K562 (cell line): ENCODE data around the gene KCNK1. TPM values are rescaled to one million over a fixed set of nuclear protein-coding genes. Genes with fewer than 3 reads are reported as not detected.

Source experiments
- ATAC-seq: fragments of 200-7000 bp; cut with Tn5 transposase; 3 replicates; pipeline ENCODE4 v1.9.1; 2020; ENCODE audit warnings: moderate library complexity
- BruUV-seq: library from RNA; stranded (reverse); fragments of 400-500 nt; replicated peaks from 2 replicates; lab custom pipeline; 2021; lab: Mats Ljungman, UMichigan
- CTCF ChIA-PET: fragments of 300-600 bp; formaldehyde crosslinking; extraction: SDS; loops from one replicate; lab custom pipeline; 2021; ENCODE audit warnings: low intra/inter-chr PET ratio; lab: Yijun Ruan, JAX
- POLR2A ChIA-PET: fragments of 300-600, 350-650 bp; sonication (Branson Sonifier 250); formaldehyde crosslinking; extraction: SDS; loops from one replicate; lab custom pipeline; 2021; ENCODE audit warnings: antibody characterized with exemption, inconsistent platforms; lab: Yijun Ruan, JAX
- DNase-seq, 4 experiments: peaks; one replicate each; pipeline versions ENCODE4 v3.0.0 to v3.0.0-alpha.2; 2011 to 2018; ENCODE audit warnings: low spot score in 3 of 4, mixed read lengths in 3 of 4; ENCODE audit errors: extremely low read depth in 1 of 4
- FAIRE-seq: peaks from 2 replicates; lab custom pipeline; 2011; peaks lifted over from hg19 to GRCh38; lab: Jason Lieb, UNC
- H2AFZ ChIP-seq: 2 replicates; pipeline ENCODE4 v1.6.0; 2011; ENCODE audit warnings: low read depth, low read length, control low read depth, inconsistent platforms
- H3K27ac ChIP-seq: fragments of 200-600 bp; 3 replicates; pipeline ENCODE4 v1.8.0; 2011; ENCODE audit warnings: low read depth, mild to moderate bottlenecking, control low read depth, inconsistent platforms, low read length, moderate library complexity, mixed read lengths; ENCODE audit errors: extremely low read depth
- H3K27me3 ChIP-seq, 2 experiments: fragments of 300-600 bp in 1 of 2; 2 replicates in 1 of 2; 3 replicates in 1 of 2; pipeline versions ENCODE4 v1.6.0 to v1.8.0; 2011; ENCODE audit warnings: inconsistent platforms in 2 of 2, low read length in 2 of 2, mild to moderate bottlenecking in 1 of 2, mixed read lengths in 1 of 2, moderate library complexity in 1 of 2; ENCODE audit not compliant: control insufficient read depth in 2 of 2, insufficient read depth in 2 of 2
- H3K36me3 ChIP-seq: fragments of 300-600 bp; 3 replicates; pipeline ENCODE4 v1.8.0; 2011; ENCODE audit warnings: mild to moderate bottlenecking, low read length, inconsistent platforms; ENCODE audit not compliant: control insufficient read depth, insufficient read depth
- H3K4me1 ChIP-seq, 2 experiments: fragments of 200-600 bp in 1 of 2; replicated peaks in 1 of 2; 2 replicates in 1 of 2; 3 replicates in 1 of 2; pipeline versions ENCODE4 v1.5.1 to v1.8.0; 2011; ENCODE audit warnings: inconsistent platforms in 2 of 2, low read length in 2 of 2, mild to moderate bottlenecking in 1 of 2, mixed read lengths in 1 of 2, moderate library complexity in 1 of 2; ENCODE audit not compliant: control insufficient read depth in 2 of 2, insufficient read depth in 2 of 2
- H3K4me2 ChIP-seq: 2 replicates; pipeline ENCODE4 v1.6.1; 2011; ENCODE audit warnings: low read length, control low read depth, inconsistent platforms, mixed read lengths; ENCODE audit not compliant: insufficient read depth
- H3K4me3 ChIP-seq: fragments of 200-600 bp; sonication (generic), shearing (Covaris generic); 2 replicates; pipeline ENCODE4 v1.5.1; 2016; ENCODE audit warnings: control low read depth, inconsistent platforms
- H3K79me2 ChIP-seq: fragments of 200-600 bp; 3 replicates; pipeline ENCODE4 v1.8.0; 2011; ENCODE audit warnings: low read length, inconsistent platforms; ENCODE audit not compliant: control insufficient read depth, insufficient read depth
- H3K9ac ChIP-seq, 2 experiments: 2 replicates each; pipeline versions ENCODE4 v1.6.0 to v1.6.1; 2011; ENCODE audit warnings: low read depth in 2 of 2, low read length in 2 of 2, control low read depth in 1 of 2, inconsistent platforms in 1 of 2, mild to moderate bottlenecking in 1 of 2, mixed read lengths in 1 of 2; ENCODE audit not compliant: insufficient read depth in 1 of 2
- H3K9me1 ChIP-seq: one replicate; pipeline ENCODE4 v1.6.0; 2011; ENCODE audit warnings: inconsistent platforms, mild to moderate bottlenecking, low read length, moderate library complexity; ENCODE audit not compliant: control insufficient read depth, insufficient read depth
- H3K9me3 ChIP-seq: replicated peaks from 2 replicates; pipeline ENCODE4 v1.5.1; 2011; ENCODE audit warnings: low read depth, low read length, inconsistent platforms; ENCODE audit not compliant: control insufficient read depth, insufficient read depth
- H4K20me1 ChIP-seq: replicated peaks from 2 replicates; pipeline ENCODE4 v1.6.1; 2011; ENCODE audit warnings: low read length, inconsistent platforms, mixed read lengths; ENCODE audit not compliant: control insufficient read depth, insufficient read depth
- FOXA3 ChIP-seq, 2 experiments: fragments of 450-650 bp in 1 of 2; sonication (generic) in 1 of 2; formaldehyde crosslinking; IDR thresholded peaks in 1 of 2; conservative IDR thresholded peaks in 1 of 2; 2 replicates each; pipeline versions ENCODE4 v1.4.0 to v1.8.0; 2020 to 2022; ENCODE audit warnings: mild to moderate bottlenecking in 2 of 2, missing genetic modification reagents in 1 of 2
- NR2C2 ChIP-seq, 2 experiments: fragments of 200-800 bp in 1 of 2; sonication (Bioruptor generic) in 1 of 2; sonication (generic) in 1 of 2; formaldehyde crosslinking in 1 of 2; IDR thresholded peaks; 2 replicates each; pipeline versions ENCODE4 v1.6.1 to v1.8.0; 2016 to 2022; ENCODE audit warnings: mild to moderate bottlenecking in 1 of 2, missing compliant biosample characterization in 1 of 2, missing genetic modification characterization in 1 of 2, missing genetic modification reagents in 1 of 2
- PRPF4 ChIP-seq: fragments of 200-400 bp; formaldehyde crosslinking; IDR thresholded peaks from one replicate; pipeline ENCODE4 v1.6.1; 2017; ENCODE audit warnings: low read length, low read depth, mild to moderate bottlenecking; ENCODE audit not compliant: insufficient read depth, poor library complexity, severe bottlenecking
- SNRNP70 ChIP-seq: fragments of 200-400 bp; formaldehyde crosslinking; optimal IDR thresholded peaks from 2 replicates; pipeline ENCODE3; 2017; ENCODE audit warnings: low read depth, low read length
- TRIM25 ChIP-seq: fragments of 450-650 bp; IDR thresholded peaks from 2 replicates; pipeline ENCODE4 v1.7.0; 2016; ENCODE audit warnings: borderline replicate concordance
- ZNF583 ChIP-seq: fragments of 250-450 bp; sonication (Bioruptor Pico); IDR thresholded peaks from 2 replicates; pipeline ENCODE4 v1.4.0; 2020
- WGBS: fragments of 100-300 bp; shearing (Covaris generic); methylation state at CpG from one replicate; pipeline ENCODE4 v1.1.6; 2016; ENCODE audit warnings: low coverage, mixed read lengths; ENCODE audit not compliant: insufficient coverage; ENCODE audit errors: missing lambda C conversion rate; 5-methylcytosine and 5-hydroxymethylcytosine counted together
- in situ Hi-C: fragments of 300-500 bp; cut with MboI; formaldehyde crosslinking; loops from 4 replicates; pipeline ENCODE4 v1.15.0; 2018; ENCODE audit warnings: inconsistent platforms, mixed read lengths
- intact Hi-C: fragments of 100-400 bp; cut with micrococcal nuclease; formaldehyde crosslinking; loops from 2 replicates; pipeline ENCODE4 v1.14.2; 2022
- polyA plus RNA-seq, 8 experiments: library from polyadenylated mRNA; depleted of rRNA in 4 of 8; stranded (reverse) in 5 of 8; unstranded in 3 of 8; fragments of >200 nt; fragmentation: Nextera tagmentation in 2 of 8; fragmentation: Illumina TruSeq in 1 of 8; extraction: Ambion mirVana in 2 of 8; extraction: Trizol in 1 of 8; gene quantifications; 2 replicates each; pipeline versions ENCODE4 v1.2.1 to v1.2.3, GENCODE V29; 2011 to 2014; ENCODE audit warnings: inconsistent platforms in 1 of 8, missing spikeins in 1 of 8
- total RNA-seq, 7 experiments: library from RNA; depleted of rRNA in 6 of 7; stranded (reverse); fragments of >200 nt in 6 of 7; fragmentation: Illumina TruSeq in 2 of 7; extraction: Trizol in 2 of 7; gene quantifications; 2 replicates each; pipeline versions ENCODE4 v1.2.1 to v1.2.3, GENCODE V29; 2011 to 2021; ENCODE audit warnings: low replicate concordance in 1 of 7

KCNK1 gene
- total and polyA plus RNA-seq, 9 of the 15 experiments (the other 6 are each of a cell fraction or from before 2014, with no cell fraction given): 3.1 to 22.7 (median 6.0) TPM

DNA sequence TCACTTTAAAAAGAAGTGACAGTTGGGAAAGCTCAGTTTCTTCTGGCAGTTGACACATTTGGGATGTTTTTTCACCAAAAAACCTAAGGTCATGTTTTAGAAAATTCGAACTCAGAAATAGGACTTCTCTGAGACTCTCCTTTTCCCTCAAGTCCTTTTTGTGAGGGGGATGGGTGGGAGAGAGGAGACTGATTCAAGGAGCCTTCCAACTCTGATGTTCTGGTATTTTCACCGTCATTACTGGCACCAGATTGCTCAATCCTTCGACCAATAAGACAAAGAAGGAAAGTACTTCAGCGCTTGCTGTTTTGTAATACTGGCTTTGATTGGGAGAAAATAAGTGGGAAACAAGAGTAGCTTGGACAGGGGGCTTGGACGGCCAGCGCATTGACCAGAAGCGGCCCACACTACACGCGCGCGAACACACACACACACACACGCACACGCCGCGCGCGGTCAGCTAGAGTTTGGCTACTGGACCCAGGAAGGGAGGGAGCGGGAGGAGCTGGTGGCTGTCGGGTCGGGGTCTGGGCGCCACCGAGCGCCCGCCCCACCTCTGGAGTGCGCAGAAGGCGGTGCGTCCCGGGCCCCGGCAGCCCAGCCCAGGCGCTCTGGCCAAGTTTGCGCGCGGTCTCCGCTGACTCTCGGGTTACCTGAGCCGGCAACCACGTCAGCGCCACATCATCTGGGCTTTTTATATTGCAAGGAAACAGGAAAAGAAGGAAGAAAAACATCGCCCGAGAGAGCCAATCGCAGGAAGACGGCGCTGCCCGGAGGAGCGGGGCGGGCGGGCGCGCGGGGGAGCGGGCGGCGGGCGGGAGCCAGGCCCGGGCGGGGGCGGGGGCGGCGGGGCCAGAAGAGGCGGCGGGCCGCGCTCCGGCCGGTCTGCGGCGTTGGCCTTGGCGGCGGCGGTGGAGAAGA lies at the start of gene KCNK1 (continued):
- TF ChIP-seq NR2C2 (CRISPR knock-in tag; IDR thresholded peaks at IDR 0.05): no peak
- no peak for TF ChIP-seq NR2C2 (tag; IDR thresholded peaks at IDR 0.05)
- 0 out of 4 replicates have a peak, but pooled peaks of 1 of the 2 experiments have one; percentile 12 for TF ChIP-seq FOXA3 (CRISPR knock-in tag; conservative IDR thresholded peaks at IDR 0.05 in 1 of 2, IDR thresholded peaks at IDR 0.05 in 1 of 2)
- no peak for TF ChIP-seq TRIM25

GRCh38 chr1:233565313-233565712 lies 48.6 kb upstream of the KCNK1 start:
- DNase-seq (no peak), FAIRE-seq (no peak)
- no peaks in the 10 kb centered on the region for H3K4me1 ChIP-seq
- intact Hi-C loops: no loop called here
- H3K9me3 ChIP-seq: peaks cover 18% of the 10 kb centered on the region
- POLR2A ChIA-PET: no interaction called here
- H3K36me3 ChIP-seq: no peaks in the 10 kb centered on the region
- H2AFZ ChIP-seq: no peak overlapping the region
- TF ChIP-seq PRPF4 (no peak), SNRNP70 (no peak), ZNF583 (peak; percentile 97)
- TF ChIP-seq, all 486 proteins: peak for 1
- BruUV-seq: no TSS peak
- Histone ChIP-seq H3K4me2 (no peak overlapping the region), H3K4me3 (no peak overlapping the region), H3K27ac (no peak overlapping the region), H4K20me1 (no peaks in the 10 kb centered on the region), H3K27me3 (no peaks in the 10 kb centered on the region), H3K9ac (no peak overlapping the region), H3K9me1 (no peaks in the 10 kb centered on the region), H3K79me2 (no peaks in the 10 kb centered on the region)
- in situ Hi-C loops: no loop called here
- CTCF ChIA-PET: no interaction called here
- WGBS: 41% methylated on average over 2 of the region's 2 CpGs
- no peak for ATAC-seq
